ENCODE data around the gene TNRC18. TPM values are rescaled to one million over a fixed set of nuclear protein-coding genes. Genes with fewer than 3 reads are reported as not detected.

TNRC18 gene
- total and polyA plus RNA-seq, 2 of the 8 experiments (the other 6 are each of a cell fraction or from before 2014, with no cell fraction given): 1.7 to 8.6 TPM

- ChIA-PET CTCF (ENCODE audit: partially characterized antibody) (interaction anchor here (0.6 to 3.7 kb wide), 11 partner anchors 17 to 240 kb away, joined by 3 to 16 read pairs (median 4); no protein-coding TSS in a partner anchor), POLR2A (ENCODE audit: partially characterized antibody) (interaction anchor here (0.7 to 3.1 kb wide), 17 partner anchors 8 to 74 kb away, joined by 3 to 28 read pairs (median 5); no protein-coding TSS in a partner anchor)
- Histone ChIP-seq H3K4me2 (ENCODE audit: insufficient read depth in 1 of 2, low read depth in 2 of 2, low read length in 2 of 2) (peak overlapping the region; percentile 93 to 99), H3K36me3 (ENCODE audit: control insufficient read depth in 2 of 4, insufficient read depth in 4 of 4, low read length in 3 of 4) (peaks cover 0 to 16% (median 0%) of the 10 kb centered on the region in 4 experiments; a peak in 1 of 8 replicates), H3K27me3 (replicated peaks in 1 of 4; ENCODE audit: control insufficient read depth in 3 of 4, extremely low read depth in 1 of 4, insufficient read depth in 3 of 4, low read length in 3 of 4) (peaks cover 34 to 77% (median 64%) of the 10 kb centered on the region in 4 experiments; a peak in 6 of 7 replicates), H3K9ac (replicated peaks in 1 of 4; ENCODE audit: extremely low read depth in 1 of 4, low read depth in 3 of 4, low read length in 3 of 4) (peak overlapping the region in 2 of 4 experiments; percentile 15 to 16; a peak in 3 of 7 replicates), H2BK12ac (ENCODE audit: low read depth, low read length) (0 out of 2 replicates have a peak overlapping the region, but pooled peaks have one; percentile 2), H3K4me3 (ENCODE audit: extremely low read depth in 1 of 4, insufficient read depth in 2 of 4, low read depth in 3 of 4, low read length in 4 of 4) (peak overlapping the region; percentile 57 to 78 (median 68)), H3K18ac (ENCODE audit: extremely low read depth, low read length) (peak overlapping the region; percentile 76), H2BK15ac (ENCODE audit: low read length) (no peak overlapping the region), H3K23me2 (ENCODE audit: low read depth, low read length) (peaks cover 49% of the 10 kb centered on the region; the same call in 1 of the 2 replicates), H3K56ac (replicated peaks; ENCODE audit: insufficient read length, low read depth, low read length) (no peak overlapping the region), H2AK5ac (ENCODE audit: low read depth, low read length) (no peak overlapping the region), H3K4ac (replicated peaks; ENCODE audit: insufficient read length, low read depth, low read length) (peak overlapping the region; percentile 5), H4K5ac (ENCODE audit: insufficient read length, low read depth, low read length) (no peak overlapping the region), H3K4me1 (replicated peaks in 1 of 4; ENCODE audit: control insufficient read depth in 3 of 4, insufficient read depth in 4 of 4, low read length in 3 of 4) (peaks cover 0 to 48% (median 18%) of the 10 kb centered on the region in 4 experiments; a peak in 6 of 7 replicates), H2BK120ac (replicated peaks; ENCODE audit: low read depth, low read length) (no peak overlapping the region), H3K27ac (ENCODE audit: low read depth, low read length) (no peak overlapping the region), H2BK20ac (ENCODE audit: low read length) (peak overlapping the region; percentile 55; the same call in 1 of the 2 replicates), H4K20me1 (replicated peaks in 1 of 2; ENCODE audit: control insufficient read depth in 1 of 2, insufficient read depth in 2 of 2, low read length in 2 of 2) (peaks cover 2 to 6% of the 10 kb centered on the region in 2 experiments), H2BK5ac (ENCODE audit: low read depth, low read length) (no peak overlapping the region; the same call in 1 of the 2 replicates), H3K79me1 (ENCODE audit: low read depth, low read length) (no peaks in the 10 kb centered on the region; the same call in 1 of the 2 replicates), H3K79me2 (ENCODE audit: control insufficient read depth in 1 of 2, insufficient read depth in 2 of 2, low read length in 2 of 2) (no peaks in the 10 kb centered on the region), H4K91ac (replicated peaks; ENCODE audit: insufficient read length, low read length) (peak overlapping the region; percentile 13), H3K14ac (ENCODE audit: insufficient read length) (no peak overlapping the region), H4K8ac (ENCODE audit: extremely low read depth, insufficient read depth, low read length) (peak overlapping the region; percentile 89), H3K23ac (ENCODE audit: insufficient read length) (no peak overlapping the region), H2AFZ (ENCODE audit: low read length) (no peak overlapping the region), H3K9me3 (ENCODE audit: insufficient read depth in 2 of 2, low read depth in 1 of 2, low read length in 1 of 2) (no peaks in the 10 kb centered on the region)
- FAIRE-seq (no peak), DNase-seq (ENCODE audit: low read depth in 1 of 2, low spot score in 2 of 2) (no peak)
- peak; percentile 44 for TF ChIP-seq RNF2 (IDR thresholded peaks at IDR 0.05; ENCODE audit: borderline replicate concordance, low read depth, low read length, missing control alignments, poor library complexity, severe bottlenecking)
- peak; percentile 25; the same call in 1 of the 2 replicates for TF ChIP-seq EGR1 (IDR thresholded peaks at IDR 0.05; ENCODE audit: borderline replicate concordance, low read depth, low read length)
- TF ChIP-seq EZH2 (IDR thresholded peaks at IDR 0.05; ENCODE audit: low read depth, low read length, severe bottlenecking): peak; percentile 52
- TF ChIP-seq TBP (IDR thresholded peaks at IDR 0.05; ENCODE audit: low read depth, low read length): no peak
- TF ChIP-seq SUZ12 (IDR thresholded peaks at IDR 0.05; ENCODE audit: low read length): peak; percentile 50
- 1% methylated on average over 42 of the region's 44 CpGs; no CpG with 5 or more reads in 1 of the 2 experiments for WGBS, 2 experiments (ENCODE audit: extremely low coverage in 1 of 2, insufficient coverage in 1 of 2, insufficient read length in 1 of 2, insufficient replicate concordance in 2 of 2, low coverage in 1 of 2, low lambda C conversion rate in 2 of 2, missing lambda C conversion rate in 1 of 2)
Observed at GRCh38 chr7:5424749-5425506, 1.3 kb upstream of the TNRC18 start.
